Karpas-422 (cell line): ENCODE measurements around the gene SPDYE16. TPM values are rescaled to one million over a fixed set of nuclear protein-coding genes. Genes with fewer than 3 reads are reported as not detected.
"Not testable (repeated sequence)": the region's sequence is repeated elsewhere in the genome, so short reads cannot be mapped to it uniquely, and the experiment has no call there.

Experiments used
- DNase-seq: peaks from one replicate; pipeline ENCODE4 v3.0.0-alpha.2; 2015
- H2AFZ ChIP-seq: fragments of 200-600 bp; sonication (generic); 2 replicates; pipeline ENCODE4 v1.6.1; 2014; ENCODE audit warnings: antibody characterized with exemption, low read length, mixed read lengths
- H3K27ac ChIP-seq: fragments of 200-600 bp; sonication (generic); 2 replicates; pipeline ENCODE4 v1.5.1; 2014; ENCODE audit warnings: mild to moderate bottlenecking, low read length, moderate library complexity
- H3K27me3 ChIP-seq: fragments of 200-600 bp; sonication (generic); 2 replicates; pipeline ENCODE4 v1.6.1; 2014; ENCODE audit warnings: low read length, mixed read lengths
- H3K36me3 ChIP-seq: fragments of 200-600 bp; sonication (generic); 2 replicates; pipeline ENCODE4 v1.6.1; 2014; ENCODE audit warnings: low read length, mixed read lengths; ENCODE audit not compliant: insufficient read depth
- H3K4me1 ChIP-seq: fragments of 200-600 bp; sonication (generic); 2 replicates; pipeline ENCODE4 v1.6.1; 2014; ENCODE audit warnings: mild to moderate bottlenecking, low read length, mixed read lengths
- H3K4me2 ChIP-seq: fragments of 200-600 bp; sonication (generic); 2 replicates; pipeline ENCODE4 v1.6.1; 2014; ENCODE audit warnings: low read length, low read depth, mild to moderate bottlenecking; ENCODE audit not compliant: poor library complexity, severe bottlenecking
- H3K4me3 ChIP-seq: fragments of 200-600 bp; sonication (generic); 2 replicates; pipeline ENCODE4 v1.5.1; 2014; ENCODE audit warnings: mild to moderate bottlenecking, antibody characterized with exemption, low read length, mixed read lengths
- H3K79me2 ChIP-seq: fragments of 200-600 bp; sonication (generic); 2 replicates; pipeline ENCODE4 v1.6.1; 2014; ENCODE audit warnings: mild to moderate bottlenecking, low read length, mixed read lengths
- H3K9ac ChIP-seq: fragments of 200-600 bp; sonication (generic); 2 replicates; pipeline ENCODE4 v1.6.0; 2014; ENCODE audit warnings: low read length
- H3K9me2 ChIP-seq: fragments of 200-600 bp; sonication (generic), shearing (Covaris generic); replicated peaks from 2 replicates; pipeline ENCODE4 v1.6.0; 2014; ENCODE audit warnings: mild to moderate bottlenecking, low read length, moderate library complexity; ENCODE audit not compliant: insufficient read depth
- H3K9me3 ChIP-seq: fragments of 300-700, 200-600 bp; sonication (generic); 2 replicates; pipeline ENCODE4 v1.6.1; 2014; ENCODE audit warnings: low read length, mixed read lengths
- H4K20me1 ChIP-seq: fragments of 200-600 bp; sonication (generic); 2 replicates; pipeline ENCODE4 v1.6.1; 2014; ENCODE audit warnings: mild to moderate bottlenecking, antibody characterized with exemption, low read length, low read depth; ENCODE audit not compliant: insufficient read depth
- total RNA-seq: library from RNA; depleted of rRNA; stranded (reverse); fragments of >200 nt; shearing (Covaris generic); gene quantifications from 2 replicates; pipeline ENCODE4 v1.2.3, GENCODE V29; 2014; ENCODE audit warnings: low replicate concordance; rRNA removed

SPDYE16 gene
- total RNA-seq = not detected in 2 replicates

- not testable (repeated sequence) for H3K9ac ChIP-seq, H3K9me3 ChIP-seq, H3K36me3 ChIP-seq, H2AFZ ChIP-seq, H3K27me3 ChIP-seq, DNase-seq, H3K4me1 ChIP-seq, H3K27ac ChIP-seq, H3K79me2 ChIP-seq, H3K4me3 ChIP-seq, H3K4me2 ChIP-seq, H3K9me2 ChIP-seq, H4K20me1 ChIP-seq
Observed at GRCh38 chr7:76543197-76543596, at the start of gene SPDYE16. SPDYE16 (minus strand) TSS chr7:76543297; CDS start chr7:76541459, 1,838 bp downstream.

DNA sequence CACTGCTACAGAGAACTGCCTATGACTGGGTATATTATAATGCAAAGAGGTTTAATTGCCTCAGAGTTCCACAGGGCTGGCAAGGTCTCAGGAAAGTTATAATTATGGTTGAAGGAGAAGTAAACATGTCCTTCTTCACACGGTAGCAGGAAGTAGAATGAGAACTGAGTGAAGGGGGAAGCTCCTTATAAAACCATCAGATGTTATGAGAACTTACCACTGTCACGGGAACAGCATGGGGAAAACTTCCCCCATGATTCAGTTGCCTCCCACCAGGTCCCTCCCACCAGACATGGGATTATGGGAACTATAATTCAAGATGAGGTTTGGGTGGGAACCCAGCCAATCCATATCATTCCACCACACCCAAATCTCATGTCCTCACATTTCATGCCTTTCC, 49.6 kb upstream of the SPDYE16 start:
- H3K9ac ChIP-seq, H3K36me3 ChIP-seq, H2AFZ ChIP-seq, H3K9me3 ChIP-seq, DNase-seq, H3K4me2 ChIP-seq, H3K9me2 ChIP-seq, H3K4me3 ChIP-seq, H4K20me1 ChIP-seq, H3K27me3 ChIP-seq: not testable (repeated sequence)
- Histone ChIP-seq H3K27ac (peak overlapping the region; percentile 21; the same call in 1 of the 2 replicates), H3K4me1 (peaks cover 65% of the 10 kb centered on the region), H3K79me2 (peaks cover 50% of the 10 kb centered on the region)

- Histone ChIP-seq H3K27ac (peak overlapping the region; percentile 21; the same call in 1 of the 2 replicates), H3K4me1 (peaks cover 63% of the 10 kb centered on the region), H3K4me2 (peak overlapping the region; percentile 20), H3K79me2 (peaks cover 53% of the 10 kb centered on the region)
- H3K9me3 ChIP-seq, H3K9me2 ChIP-seq, H3K4me3 ChIP-seq, H3K9ac ChIP-seq, H4K20me1 ChIP-seq, H3K36me3 ChIP-seq, H3K27me3 ChIP-seq, H2AFZ ChIP-seq: not testable (repeated sequence)
- DNase-seq = peak; percentile 67
Observed at GRCh38 chr7:76591602-76592304, 48.7 kb upstream of the SPDYE16 start.

GRCh38 chr7:76591033-76591432, 47.9 kb upstream of the SPDYE16 start:
- not testable (repeated sequence) for H3K4me2 ChIP-seq, H3K9ac ChIP-seq, H3K27me3 ChIP-seq, H3K36me3 ChIP-seq, H2AFZ ChIP-seq, H3K9me2 ChIP-seq, H3K9me3 ChIP-seq, H4K20me1 ChIP-seq, DNase-seq, H3K4me3 ChIP-seq
- H3K79me2 ChIP-seq = peaks cover 60% of the 10 kb centered on the region
- 0 out of 2 replicates have a peak overlapping the region, but pooled peaks have one; percentile 21 for H3K27ac ChIP-seq
- peaks cover 70% of the 10 kb centered on the region for H3K4me1 ChIP-seq

DNA sequence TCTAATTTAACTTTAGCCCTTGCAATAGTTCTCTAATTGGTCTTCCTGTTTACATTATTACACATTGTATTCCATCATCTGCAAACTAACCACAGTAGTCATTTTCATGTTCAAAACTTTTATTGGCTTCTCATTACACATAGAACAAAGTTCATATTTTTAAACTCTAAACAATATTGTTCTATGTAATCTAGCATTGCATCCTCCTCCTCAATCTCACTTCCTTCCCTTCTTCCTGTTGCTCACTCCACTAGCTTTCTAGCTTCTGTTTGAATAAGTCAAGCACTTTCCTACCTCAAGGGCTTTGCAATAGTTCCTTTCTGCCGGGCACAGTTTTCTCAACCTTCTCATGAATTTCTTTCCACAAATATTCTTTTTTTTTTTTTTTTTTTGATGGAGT, 45.5 kb upstream of the SPDYE16 start:
- H3K4me1 ChIP-seq = peaks cover 60% of the 10 kb centered on the region
- not testable (repeated sequence) for H3K9ac ChIP-seq, H3K27ac ChIP-seq, H2AFZ ChIP-seq, H3K27me3 ChIP-seq, H3K36me3 ChIP-seq, H3K9me2 ChIP-seq, H4K20me1 ChIP-seq, H3K4me3 ChIP-seq, H3K9me3 ChIP-seq, H3K4me2 ChIP-seq, DNase-seq
- H3K79me2 ChIP-seq = peaks cover 71% of the 10 kb centered on the region

GRCh38 chr7:76586585-76587315, 43.7 kb upstream of the SPDYE16 start:
- DNase-seq, H2AFZ ChIP-seq, H3K4me2 ChIP-seq, H3K9me2 ChIP-seq, H3K27me3 ChIP-seq, H3K9me3 ChIP-seq, H3K9ac ChIP-seq, H3K36me3 ChIP-seq, H4K20me1 ChIP-seq, H3K4me3 ChIP-seq: not testable (repeated sequence)
- Histone ChIP-seq H3K4me1 (peaks cover 44% of the 10 kb centered on the region), H3K27ac (0 out of 2 replicates have a peak overlapping the region, but pooled peaks have one; percentile 30), H3K79me2 (peaks cover 70% of the 10 kb centered on the region)

DNA sequence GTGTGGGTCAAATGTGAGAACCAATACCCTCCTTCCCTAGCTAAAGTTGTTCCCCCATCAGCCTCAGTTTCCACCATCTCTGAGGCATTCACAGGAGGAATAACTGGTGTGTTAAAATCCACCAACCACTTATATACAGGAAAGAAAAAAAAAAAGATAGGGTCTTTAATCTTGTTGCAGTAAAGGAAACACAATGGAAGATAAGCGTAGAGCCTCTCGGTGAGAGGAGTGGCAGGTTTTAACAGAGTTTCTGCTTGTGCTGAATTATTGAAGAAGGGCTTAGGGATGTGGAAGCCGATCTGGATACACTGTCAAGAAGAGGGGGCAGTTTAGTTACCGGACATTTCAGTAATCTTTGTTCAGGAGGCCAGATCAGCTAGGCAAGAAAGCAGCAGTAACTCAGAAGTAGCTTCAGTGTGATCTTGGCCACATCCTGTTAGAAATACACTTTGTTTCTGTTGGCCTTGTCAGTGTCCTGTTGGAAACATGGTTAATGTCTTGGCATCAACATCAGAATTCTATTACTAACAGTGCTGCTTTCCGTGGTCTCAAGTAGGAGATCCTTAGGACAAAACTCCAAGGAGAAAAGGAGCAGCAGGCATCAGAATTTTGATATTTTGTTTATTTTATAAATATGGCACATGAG, 40.7 kb upstream of the SPDYE16 start:
- not testable (repeated sequence) for H2AFZ ChIP-seq, DNase-seq, H3K27ac ChIP-seq, H3K9me3 ChIP-seq, H4K20me1 ChIP-seq, H3K9ac ChIP-seq, H3K9me2 ChIP-seq, H3K4me3 ChIP-seq, H3K27me3 ChIP-seq, H3K4me2 ChIP-seq, H3K36me3 ChIP-seq
- peaks cover 29% of the 10 kb centered on the region for H3K4me1 ChIP-seq
- H3K79me2 ChIP-seq = peaks cover 71% of the 10 kb centered on the region
